ENCODE data around the gene CLSTN2.

- TF ChIP-seq, protein P1, sequence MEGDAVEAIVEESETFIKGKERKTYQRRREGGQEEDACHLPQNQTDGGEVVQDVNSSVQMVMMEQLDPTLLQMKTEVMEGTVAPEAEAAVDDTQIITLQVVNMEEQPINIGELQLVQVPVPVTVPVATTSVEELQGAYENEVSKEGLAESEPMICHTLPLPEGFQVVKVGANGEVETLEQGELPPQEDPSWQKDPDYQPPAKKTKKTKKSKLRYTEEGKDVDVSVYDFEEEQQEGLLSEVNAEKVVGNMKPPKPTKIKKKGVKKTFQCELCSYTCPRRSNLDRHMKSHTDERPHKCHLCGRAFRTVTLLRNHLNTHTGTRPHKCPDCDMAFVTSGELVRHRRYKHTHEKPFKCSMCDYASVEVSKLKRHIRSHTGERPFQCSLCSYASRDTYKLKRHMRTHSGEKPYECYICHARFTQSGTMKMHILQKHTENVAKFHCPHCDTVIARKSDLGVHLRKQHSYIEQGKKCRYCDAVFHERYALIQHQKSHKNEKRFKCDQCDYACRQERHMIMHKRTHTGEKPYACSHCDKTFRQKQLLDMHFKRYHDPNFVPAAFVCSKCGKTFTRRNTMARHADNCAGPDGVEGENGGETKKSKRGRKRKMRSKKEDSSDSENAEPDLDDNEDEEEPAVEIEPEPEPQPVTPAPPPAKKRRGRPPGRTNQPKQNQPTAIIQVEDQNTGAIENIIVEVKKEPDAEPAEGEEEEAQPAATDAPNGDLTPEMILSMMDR (IDR thresholded peaks at IDR 0.05 in 8 of 11, conservative IDR thresholded peaks at IDR 0.05 in 3 of 11) = no peak
- no peak for TF ChIP-seq POLR2AphosphoS5 (IDR thresholded peaks at IDR 0.05)
Measured at GRCh38 chr3:140166861-140167599, 232.0 kb downstream of the CLSTN2 start.
